B cell (primary cell): ENCODE results near the gene TBRG1.

Source experiments
- CTCF ChIP-seq: fragments of 200-600 bp; IDR thresholded peaks from one replicate; pipeline ENCODE4 v1.8.0; 2022; ENCODE audit warnings: antibody characterized with exemption, mild to moderate bottlenecking
- EZH2 ChIP-seq: IDR thresholded peaks from 2 replicates; pipeline ENCODE4 v1.6.1; 2012; ENCODE audit warnings: borderline replicate concordance, low read depth, mild to moderate bottlenecking, moderate library complexity, low read length; ENCODE audit not compliant: insufficient read depth, poor library complexity, severe bottlenecking

- no peak for TF ChIP-seq CTCF
- no peak for TF ChIP-seq EZH2
Measured at GRCh38 chr11:124682443-124682842, 59.8 kb downstream of the TBRG1 start.
